CD4-positive, CD25-positive, alpha-beta regulatory T cell (primary cell): ENCODE data around the gene EOLA1. TPM values are rescaled to one million over a fixed set of nuclear protein-coding genes. Genes with fewer than 3 reads are reported as not detected.
"Not testable (repeated sequence)": the region's sequence is repeated elsewhere in the genome, so short reads cannot be mapped to it uniquely, and the experiment has no call there.

Experiments
- ATAC-seq, 2 donors: fragments of 150-1000 bp; cut with Tn5 transposase; one replicate each; pipeline ENCODE4 v1.10.0; 2021; ENCODE audit warnings: low read depth in 2 of 2, moderate number of reproducible peaks in 2 of 2, moderate library complexity in 1 of 2
- DNase-seq, 3 donors: peaks; one replicate each; pipeline versions ENCODE4 v3.0.0 to v3.0.0-alpha.2; 2012 to 2022; ENCODE audit warnings: mixed read lengths in 1 of 3
- H3K27ac ChIP-seq: one replicate; pipeline ENCODE4 v1.7.0; 2013; ENCODE audit warnings: mild to moderate bottlenecking, low read length; ENCODE audit not compliant: insufficient read depth, poor library complexity, severe bottlenecking
- H3K27me3 ChIP-seq: one replicate; pipeline ENCODE4 v1.7.0; 2013; ENCODE audit warnings: low read length; ENCODE audit not compliant: control insufficient read depth, insufficient read depth
- H3K36me3 ChIP-seq: one replicate; pipeline ENCODE4 v1.7.0; 2013; ENCODE audit warnings: mild to moderate bottlenecking, low read length, moderate library complexity; ENCODE audit not compliant: control insufficient read depth, insufficient read depth
- H3K4me1 ChIP-seq: 2 replicates; pipeline ENCODE4 v1.7.0; 2013; ENCODE audit warnings: mild to moderate bottlenecking, low read length; ENCODE audit not compliant: insufficient read depth, control insufficient read depth, poor library complexity, severe bottlenecking
- H3K4me3 ChIP-seq: one replicate; pipeline ENCODE4 v1.7.0; 2013; ENCODE audit warnings: low read depth, mild to moderate bottlenecking, low read length, moderate library complexity
- H3K9me3 ChIP-seq, 2 experiments: 1 replicate in 1 of 2; 2 replicates in 1 of 2; pipeline ENCODE4 v1.7.0; 2013; ENCODE audit warnings: low read length in 2 of 2, mild to moderate bottlenecking in 1 of 2, moderate library complexity in 1 of 2; ENCODE audit not compliant: control insufficient read depth in 2 of 2
- H3K27ac Mint-ChIP-seq, 3 donors: one replicate each; pipeline ENCODE4 v1.8.0; 2020 to 2022; ENCODE audit warnings: mild to moderate bottlenecking in 3 of 3, mixed read lengths in 3 of 3, moderate library complexity in 2 of 3
- H3K27me3 Mint-ChIP-seq: one replicate; pipeline ENCODE4 v1.8.0; 2022; ENCODE audit warnings: mild to moderate bottlenecking, mixed read lengths
- H3K36me3 Mint-ChIP-seq: one replicate; pipeline ENCODE4 v1.8.0; 2020; ENCODE audit warnings: mixed read lengths
- H3K4me1 Mint-ChIP-seq, 4 donors: one replicate each; pipeline ENCODE4 v1.8.0; 2020 to 2022; ENCODE audit warnings: mixed read lengths in 4 of 4, mild to moderate bottlenecking in 1 of 4
- H3K4me3 Mint-ChIP-seq, 4 donors: one replicate each; pipeline ENCODE4 v1.8.0; 2020 to 2022; ENCODE audit warnings: mild to moderate bottlenecking in 4 of 4, mixed read lengths in 4 of 4, moderate library complexity in 3 of 4
- H3K9me3 Mint-ChIP-seq, 7 donors: one replicate each; pipeline ENCODE4 v1.8.0; 2020 to 2022; ENCODE audit warnings: mixed read lengths in 7 of 7, mild to moderate bottlenecking in 3 of 7, moderate library complexity in 2 of 7
- polyA plus RNA-seq, 4 donors: library from polyadenylated mRNA; unstranded; fragments of 300-500 nt; fragmentation: Illumina TruSeq; gene quantifications; one replicate each; pipeline ENCODE4 v1.2.3, GENCODE V29; 2021
- total RNA-seq: library from RNA; stranded (reverse); gene quantifications from one replicate; pipeline ENCODE4 v1.2.3, GENCODE V29; 2022

EOLA1 gene
- total and polyA plus RNA-seq, 5 donors from 2014 or later, result 25.6 to 81.3 (median 35.7) TPM

- Histone ChIP-seq H3K27me3 (no peaks in the 10 kb centered on the region), H3K36me3 (no peaks in the 10 kb centered on the region), H3K27ac (peak overlapping the region; percentile 99), H3K4me1 (peaks cover 11% of the 10 kb centered on the region), H3K9me3 (no peaks in the 10 kb centered on the region), H3K4me3 (no peak overlapping the region)
- peak; percentile 51 to 56 for ATAC-seq
- no peaks in the 10 kb centered on the region for H3K27me3 Mint-ChIP-seq
- peaks cover 0 to 15% (median 3%) of the 10 kb centered on the region in 4 donors for H3K4me1 Mint-ChIP-seq
- H3K27ac Mint-ChIP-seq, result peak overlapping the region in 2 of 3 donors; percentile 89 to 98
- peak overlapping the region; percentile 88 to 93 (median 90) for H3K4me3 Mint-ChIP-seq
- H3K36me3 Mint-ChIP-seq, result no peaks in the 10 kb centered on the region
- peaks cover 0 to 2% (median 0%) of the 10 kb centered on the region in 7 donors for H3K9me3 Mint-ChIP-seq
- DNase-seq, result peak; percentile 82 to 96 (median 88)
These were observed 1.3 kb upstream of the EOLA1 start for GRCh38 chrX:149539283-149540130.

- Histone ChIP-seq H3K9me3 (no peaks in the 10 kb centered on the region), H3K4me1 (peaks cover 11% of the 10 kb centered on the region), H3K4me3 (peak overlapping the region; percentile 65), H3K27me3 (no peaks in the 10 kb centered on the region), H3K36me3 (no peaks in the 10 kb centered on the region), H3K27ac (peak overlapping the region; percentile 99)
- DNase-seq (peak; percentile 86 to 91 (median 87)), ATAC-seq (peak; percentile 57 to 59)
- H3K4me1 Mint-ChIP-seq, result peaks cover 0 to 17% (median 3%) of the 10 kb centered on the region in 4 donors
- peaks cover 0 to 2% (median 0%) of the 10 kb centered on the region in 7 donors for H3K9me3 Mint-ChIP-seq
- peak overlapping the region; percentile 88 to 96 (median 96) for H3K4me3 Mint-ChIP-seq
- no peaks in the 10 kb centered on the region for H3K36me3 Mint-ChIP-seq
- peak overlapping the region; percentile 97 to 100 (median 98) for H3K27ac Mint-ChIP-seq
- no peaks in the 10 kb centered on the region for H3K27me3 Mint-ChIP-seq
These were observed 636 bp upstream of the EOLA1 start for GRCh38 chrX:149540131-149540620.

- no peaks in the 10 kb centered on the region for H3K9me3 ChIP-seq
- Mint-ChIP-seq H3K27me3 (no peaks in the 10 kb centered on the region), H3K9me3 (peaks cover 0 to 2% (median 0%) of the 10 kb centered on the region in 7 donors), H3K4me1 (peaks cover 0 to 17% (median 3%) of the 10 kb centered on the region in 4 donors), H3K27ac (peak overlapping the region; percentile 97 to 100 (median 98)), H3K4me3 (peak overlapping the region; percentile 88 to 96 (median 96)), H3K36me3 (no peaks in the 10 kb centered on the region)
- no peak for ATAC-seq
- peak overlapping the region; percentile 77 for H3K4me3 ChIP-seq
- no peak for DNase-seq
- H3K4me1 ChIP-seq, result peaks cover 11% of the 10 kb centered on the region
- peak overlapping the region; percentile 99 for H3K27ac ChIP-seq
- H3K27me3 ChIP-seq, result no peaks in the 10 kb centered on the region
- no peaks in the 10 kb centered on the region for H3K36me3 ChIP-seq
These were observed 772 bp downstream of the EOLA1 start for GRCh38 chrX:149541521-149542047.

- not testable (repeated sequence) for H3K4me1 Mint-ChIP-seq, H3K9me3 ChIP-seq, H3K27ac ChIP-seq, H3K4me1 ChIP-seq, H3K27me3 ChIP-seq, H3K36me3 ChIP-seq, H3K36me3 Mint-ChIP-seq, DNase-seq, H3K27ac Mint-ChIP-seq, H3K9me3 Mint-ChIP-seq, H3K4me3 ChIP-seq, ATAC-seq, H3K4me3 Mint-ChIP-seq, H3K27me3 Mint-ChIP-seq
These were observed 5.0 kb downstream of the EOLA1 start for GRCh38 chrX:149545545-149546543.

- not testable (repeated sequence) for H3K36me3 ChIP-seq, H3K27me3 Mint-ChIP-seq, H3K27ac ChIP-seq, H3K9me3 Mint-ChIP-seq, DNase-seq, H3K4me1 Mint-ChIP-seq, H3K27me3 ChIP-seq, ATAC-seq, H3K9me3 ChIP-seq, H3K36me3 Mint-ChIP-seq, H3K4me1 ChIP-seq, H3K4me3 Mint-ChIP-seq, H3K27ac Mint-ChIP-seq, H3K4me3 ChIP-seq
These were observed 6.2 kb downstream of the EOLA1 start for GRCh38 chrX:149546962-149547361.

- not testable (repeated sequence) for H3K27ac ChIP-seq, H3K4me1 Mint-ChIP-seq, H3K36me3 ChIP-seq, H3K4me3 ChIP-seq, DNase-seq, H3K27me3 ChIP-seq, H3K9me3 Mint-ChIP-seq, H3K9me3 ChIP-seq, H3K4me3 Mint-ChIP-seq, H3K4me1 ChIP-seq, ATAC-seq, H3K36me3 Mint-ChIP-seq, H3K27me3 Mint-ChIP-seq, H3K27ac Mint-ChIP-seq
These were observed 7.0 kb downstream of the EOLA1 start for GRCh38 chrX:149547782-149548181.

GRCh38 chrX:149549701-149550100 is 8.9 kb downstream of the EOLA1 start, which contains the start of gene HSFX3:
Gene HSFX3 (minus strand): TSS chrX:149549924. CDS start chrX:149549852, 72 bp downstream.
- not testable (repeated sequence) for H3K27me3 ChIP-seq, H3K27ac Mint-ChIP-seq, H3K4me1 ChIP-seq, DNase-seq, H3K27ac ChIP-seq, H3K4me3 ChIP-seq, H3K9me3 Mint-ChIP-seq, ATAC-seq, H3K4me1 Mint-ChIP-seq, H3K36me3 Mint-ChIP-seq, H3K4me3 Mint-ChIP-seq, H3K36me3 ChIP-seq, H3K9me3 ChIP-seq, H3K27me3 Mint-ChIP-seq
